GM13977 (cell line): ENCODE measurements around the gene KDM2B.

ENCODE experiments used
- DNase-seq: peaks from one replicate; pipeline ENCODE4 v3.0.0; 2012; ENCODE audit warnings: low spot score
- CTCF ChIP-seq: IDR thresholded peaks from 2 replicates; pipeline ENCODE4 v1.5.1; 2012; ENCODE audit warnings: mild to moderate bottlenecking, control low read depth; ENCODE audit not compliant: insufficient read depth; ENCODE audit errors: extremely low read depth, missing control alignments
- in situ Hi-C: fragments of 300-500 bp; cut with MboI; formaldehyde crosslinking; loops from one replicate; pipeline ENCODE4 v1.12.0; 2022; ENCODE audit warnings: low sequenced_read_pairs, low pct_unique_long_range_greater_than_20kb, mixed read lengths, inconsistent platforms; ENCODE audit not compliant: unreplicated experiment

The KDM2B gene

GRCh38 chr12:121620333-121620891 is 39.6 kb upstream of the KDM2B start:
- TF ChIP-seq CTCF = no peak
- no peak for DNase-seq
- in situ Hi-C loops = loop anchor here (10.0 kb wide), 1 partner anchor 54 kb away; no protein-coding TSS in a partner anchor

- no peak for TF ChIP-seq CTCF
- in situ Hi-C loops = no loop called here
- DNase-seq = no peak
Observed at GRCh38 chr12:121618659-121619233, 37.9 kb upstream of the KDM2B start.

- DNase-seq = no peak
- in situ Hi-C loops = no loop called here
- no peak for TF ChIP-seq CTCF
Observed at GRCh38 chr12:121614872-121615467, 34.1 kb upstream of the KDM2B start.

GRCh38 chr12:121613462-121613861 is 32.6 kb upstream of the KDM2B start:
- TF ChIP-seq CTCF = no peak
- in situ Hi-C loops = no loop called here
- DNase-seq = no peak

- no peak for DNase-seq
- in situ Hi-C loops = no loop called here
Observed at GRCh38 chr12:121611306-121611705, 30.5 kb upstream of the KDM2B start.

More at GRCh38 chr12:121611306-121611705, 30.5 kb upstream of the KDM2B start:
- no peak for TF ChIP-seq CTCF
